IMR-90 (cell line): ENCODE data around the gene ACOXL. TPM values are rescaled to one million over a fixed set of nuclear protein-coding genes. Genes with fewer than 3 reads are reported as not detected.

Source experiments
- ATAC-seq: fragments of 200-7000 bp; cut with Tn5 transposase; 2 replicates; pipeline ENCODE4 v1.9.1; 2020; ENCODE audit warnings: low read depth, mild to moderate bottlenecking, moderate library complexity
- BruUV-seq: library from RNA; stranded (reverse); fragments of 400-500 nt; replicated peaks from 2 replicates; lab custom pipeline; 2021; lab: Mats Ljungman, UMichigan
- CTCF ChIA-PET: fragments of 300-600 bp; formaldehyde crosslinking; extraction: SDS; loops from one replicate; lab custom pipeline; 2021; ENCODE audit warnings: antibody characterized with exemption; lab: Yijun Ruan, JAX
- POLR2A ChIA-PET: fragments of 300-600 bp; sonication (Branson Sonifier 250); formaldehyde crosslinking; loops from one replicate; lab custom pipeline; 2022; ENCODE audit warnings: antibody characterized with exemption; ENCODE audit not compliant: unreplicated experiment; lab: Charles Lee
- DNase-seq: peaks from one replicate; pipeline ENCODE4 v3.0.0; 2013
- H2AFZ ChIP-seq: replicated peaks from 2 replicates; pipeline ENCODE3; 2013; ENCODE audit warnings: low read length, mild to moderate bottlenecking; ENCODE audit not compliant: poor library complexity
- H2AK5ac ChIP-seq: 2 replicates; pipeline ENCODE4 v1.6.1; 2013; ENCODE audit warnings: low read depth, low read length, inconsistent platforms
- H2AK9ac ChIP-seq: replicated peaks from 2 replicates; pipeline ENCODE3; 2013; ENCODE audit warnings: mild to moderate bottlenecking, low read depth, low read length, moderate library complexity; ENCODE audit not compliant: poor library complexity
- H2BK120ac ChIP-seq: 2 replicates; pipeline ENCODE4 v1.6.1; 2013; ENCODE audit warnings: low read depth, low read length, inconsistent platforms
- H2BK15ac ChIP-seq: 3 replicates; pipeline ENCODE4 v1.6.1; 2013; ENCODE audit warnings: low read depth, low read length, inconsistent platforms
- H2BK20ac ChIP-seq: 2 replicates; pipeline ENCODE4 v1.6.1; 2013; ENCODE audit warnings: low read depth, mild to moderate bottlenecking, inconsistent platforms, low read length, moderate library complexity
- H2BK5ac ChIP-seq: 2 replicates; pipeline ENCODE4 v1.6.1; 2013; ENCODE audit warnings: mild to moderate bottlenecking, low read depth, low read length, inconsistent platforms; ENCODE audit not compliant: poor library complexity, severe bottlenecking
- H3K14ac ChIP-seq: replicated peaks from 2 replicates; pipeline ENCODE4 v1.6.1; 2013; ENCODE audit warnings: low read depth, low read length, inconsistent platforms
- H3K18ac ChIP-seq: 2 replicates; pipeline ENCODE4 v1.6.1; 2013; ENCODE audit warnings: low read depth, low read length, control low read depth
- H3K23ac ChIP-seq: 2 replicates; pipeline ENCODE4 v1.6.1; 2013; ENCODE audit warnings: low read depth, low read length, inconsistent platforms
- H3K27ac ChIP-seq: 2 replicates; pipeline ENCODE4 v1.5.1; 2013; ENCODE audit warnings: mild to moderate bottlenecking, control low read depth, low read length; ENCODE audit not compliant: insufficient read depth
- H3K27me3 ChIP-seq: 2 replicates; pipeline ENCODE4 v1.6.1; 2013; ENCODE audit warnings: low read length; ENCODE audit not compliant: control insufficient read depth, insufficient read depth
- H3K36me3 ChIP-seq: 2 replicates; pipeline ENCODE4 v1.6.1; 2013; ENCODE audit warnings: low read length, mixed read lengths; ENCODE audit not compliant: control insufficient read depth, insufficient read depth
- H3K4ac ChIP-seq: 2 replicates; pipeline ENCODE4 v1.6.1; 2013; ENCODE audit warnings: low read depth, low read length, inconsistent platforms
- H3K4me1 ChIP-seq: 2 replicates; pipeline ENCODE4 v1.6.1; 2013; ENCODE audit warnings: low read length, mixed read lengths; ENCODE audit not compliant: control insufficient read depth, insufficient read depth
- H3K4me2 ChIP-seq: 2 replicates; pipeline ENCODE4 v1.6.1; 2013; ENCODE audit warnings: low read depth, mild to moderate bottlenecking, control low read depth, low read length, moderate library complexity
- H3K4me3 ChIP-seq: 2 replicates; pipeline ENCODE4 v1.5.1; 2013; ENCODE audit warnings: low read depth, mild to moderate bottlenecking, control low read depth, low read length, moderate library complexity; ENCODE audit not compliant: insufficient read depth
- H3K56ac ChIP-seq: 2 replicates; pipeline ENCODE4 v1.6.1; 2013; ENCODE audit warnings: low read length, inconsistent platforms; ENCODE audit not compliant: insufficient read depth; ENCODE audit errors: extremely low read depth
- H3K79me1 ChIP-seq, 2 experiments: 2 replicates each; pipeline ENCODE4 v1.6.1; 2013; ENCODE audit warnings: low read length in 2 of 2, inconsistent platforms in 1 of 2, low read depth in 1 of 2
- H3K9ac ChIP-seq: 2 replicates; pipeline ENCODE4 v1.6.1; 2013; ENCODE audit warnings: low read depth, low read length, control low read depth
- H3K9me1 ChIP-seq: 2 replicates; pipeline ENCODE4 v1.6.1; 2013; ENCODE audit warnings: low read length, inconsistent platforms; ENCODE audit not compliant: insufficient read depth
- H3K9me3 ChIP-seq: 2 replicates; pipeline ENCODE4 v1.6.1; 2013; ENCODE audit warnings: low read length; ENCODE audit not compliant: control insufficient read depth, insufficient read depth
- H4K20me1 ChIP-seq: 2 replicates; pipeline ENCODE4 v1.6.1; 2013; ENCODE audit warnings: low read length, inconsistent platforms; ENCODE audit not compliant: insufficient read depth
- H4K5ac ChIP-seq: 2 replicates; pipeline ENCODE4 v1.6.1; 2013; ENCODE audit warnings: mild to moderate bottlenecking, low read depth, low read length, control low read depth
- H4K8ac ChIP-seq, 2 experiments: 2 replicates each; pipeline ENCODE4 v1.6.1; 2013; ENCODE audit warnings: low read depth in 2 of 2, low read length in 2 of 2, control low read depth in 1 of 2, inconsistent platforms in 1 of 2
- H4K91ac ChIP-seq: 2 replicates; pipeline ENCODE4 v1.6.1; 2013; ENCODE audit warnings: low read depth, low read length, inconsistent platforms; ENCODE audit not compliant: insufficient read depth
- ELK1 ChIP-seq: fragments of 150-350 bp; IDR thresholded peaks from 2 replicates; pipeline ENCODE4 v1.6.1; 2016; ENCODE audit warnings: low read depth, mild to moderate bottlenecking, low read length, moderate library complexity, borderline replicate concordance
- RAD21 ChIP-seq: IDR thresholded peaks from 2 replicates; pipeline ENCODE4 v1.6.1; 2012; ENCODE audit warnings: low read length, improper control_type of control experiment
- WGBS, 2 experiments: methylation state at CpG; one replicate each; pipeline versions ENCODE4 v1.1.5 to v1.1.7; 2013; ENCODE audit warnings: missing lambda C conversion rate in 2 of 2; ENCODE audit not compliant: insufficient read length in 1 of 2; ENCODE audit errors: extremely low coverage in 2 of 2; 5-methylcytosine and 5-hydroxymethylcytosine counted together
- dilution Hi-C: fragments of 300-500 bp; cut with HindIII; formaldehyde crosslinking; loops from one replicate; pipeline ENCODE4 v1.14.3; 2018; ENCODE audit warnings: low sequenced_read_pairs; ENCODE audit not compliant: unreplicated experiment
- in situ Hi-C: fragments of 300-500 bp; cut with MboI; formaldehyde crosslinking; loops from 3 replicates; pipeline ENCODE4 v1.14.3; 2019; ENCODE audit warnings: low sequenced_read_pairs, inconsistent platforms, mixed read lengths
- intact Hi-C: fragments of 100-400 bp; cut with micrococcal nuclease; formaldehyde crosslinking; loops from 2 replicates; pipeline ENCODE4 v1.10.0; 2022
- polyA plus RNA-seq, 3 experiments: library from polyadenylated mRNA; depleted of rRNA; stranded (reverse); fragments of >200 nt; gene quantifications; 2 replicates each; pipeline ENCODE4 v1.2.3, GENCODE V29; 2012; ENCODE audit warnings: low replicate concordance in 1 of 3
- total RNA-seq: library from RNA; depleted of rRNA; stranded (reverse); fragments of >200 nt; gene quantifications from 2 replicates; pipeline ENCODE4 v1.2.3, GENCODE V29; 2012

Gene ACOXL
- total and polyA plus RNA-seq, 2 of the 4 experiments (the other 2 are of a cell fraction) = not detected

GRCh38 chr2:111022633-111023032, 290.3 kb downstream of the ACOXL start:
- Histone ChIP-seq H2AK9ac (no peak overlapping the region), H4K91ac (no peak overlapping the region), H3K56ac (no peak overlapping the region), H2BK120ac (no peak overlapping the region), H3K23ac (no peak overlapping the region), H3K4me3 (no peak overlapping the region), H4K5ac (no peak overlapping the region), H3K9me3 (no peaks in the 10 kb centered on the region), H3K4me2 (no peak overlapping the region), H3K14ac (no peak overlapping the region), H3K79me1 (no peaks in the 10 kb centered on the region), H2AFZ (no peak overlapping the region), H3K4me1 (no peaks in the 10 kb centered on the region), H4K20me1 (no peaks in the 10 kb centered on the region), H3K27me3 (peaks cover 29% of the 10 kb centered on the region), H2BK5ac (no peak overlapping the region), H3K18ac (no peak overlapping the region), H3K9ac (no peak overlapping the region), H3K27ac (no peak overlapping the region), H3K36me3 (no peaks in the 10 kb centered on the region), H4K8ac (no peak overlapping the region), H2BK15ac (no peak overlapping the region), H2BK20ac (no peak overlapping the region), H2AK5ac (no peak overlapping the region), H3K4ac (no peak overlapping the region), H3K9me1 (no peaks in the 10 kb centered on the region)
- TF ChIP-seq ELK1 (no peak), RAD21 (no peak)
- CTCF ChIA-PET = no interaction called here
- ATAC-seq = no peak
- in situ Hi-C loops = no loop called here
- no TSS peak for BruUV-seq
- POLR2A ChIA-PET = no interaction called here
- intact Hi-C loops = no loop called here
- WGBS, 2 experiments = 80% methylated on average over 3 of the region's 7 CpGs; no CpG with 5 or more reads in 1 of the 2 experiments
- DNase-seq = no peak
- dilution Hi-C loops = no loop called here
